Activated CD8-positive, alpha-beta memory T cell treated with anti-CD3 and anti-CD28 coated beads for 24 hours (primary cell): ENCODE measurements around the gene SP3.

Source experiments
- DNase-seq: peaks from one replicate; pipeline ENCODE4 v3.0.0-alpha.2; 2020

Gene SP3

GRCh38 chr2:173965372-173966025, at the start of gene SP3:
SP3 (minus strand) TSS chr2:173965373; CDS start chr2:173965171, 202 bp downstream.
- DNase-seq = peak; percentile 96

- DNase-seq = no peak
Measured at GRCh38 chr2:174014699-174015070, 49.5 kb upstream of the SP3 start.

- DNase-seq = no peak
Measured at GRCh38 chr2:174014011-174014698, 49.0 kb upstream of the SP3 start.

DNA sequence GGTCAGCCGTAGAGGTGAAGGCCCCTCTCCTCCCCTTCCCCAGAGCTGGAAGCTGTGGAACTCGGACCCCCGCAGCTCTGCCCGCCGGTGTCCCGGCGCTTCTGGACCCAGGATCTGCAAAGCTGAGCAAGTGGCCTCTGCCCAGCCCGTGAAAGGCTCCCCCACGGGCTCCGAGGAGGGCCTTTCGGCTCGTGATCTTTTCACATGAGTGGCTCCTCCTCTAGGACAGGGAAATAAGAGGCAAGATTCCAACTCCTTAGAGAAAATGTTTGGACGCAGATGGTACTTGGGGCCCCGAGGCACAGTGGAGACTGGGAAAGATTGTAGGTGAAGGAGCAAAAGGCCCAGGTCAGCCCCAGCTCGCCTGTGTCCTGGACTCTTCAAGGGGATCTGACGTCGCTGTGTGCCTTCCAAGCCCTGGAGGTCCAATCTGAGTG, 48.2 kb upstream of the SP3 start:
- no peak for DNase-seq

GRCh38 chr2:174012347-174013314, 47.5 kb upstream of the SP3 start:
- peak; percentile 75 for DNase-seq

GRCh38 chr2:174011796-174012195, 46.6 kb upstream of the SP3 start:
- DNase-seq = no peak

GRCh38 chr2:174011173-174011572, 46.0 kb upstream of the SP3 start:
- DNase-seq = no peak

DNA sequence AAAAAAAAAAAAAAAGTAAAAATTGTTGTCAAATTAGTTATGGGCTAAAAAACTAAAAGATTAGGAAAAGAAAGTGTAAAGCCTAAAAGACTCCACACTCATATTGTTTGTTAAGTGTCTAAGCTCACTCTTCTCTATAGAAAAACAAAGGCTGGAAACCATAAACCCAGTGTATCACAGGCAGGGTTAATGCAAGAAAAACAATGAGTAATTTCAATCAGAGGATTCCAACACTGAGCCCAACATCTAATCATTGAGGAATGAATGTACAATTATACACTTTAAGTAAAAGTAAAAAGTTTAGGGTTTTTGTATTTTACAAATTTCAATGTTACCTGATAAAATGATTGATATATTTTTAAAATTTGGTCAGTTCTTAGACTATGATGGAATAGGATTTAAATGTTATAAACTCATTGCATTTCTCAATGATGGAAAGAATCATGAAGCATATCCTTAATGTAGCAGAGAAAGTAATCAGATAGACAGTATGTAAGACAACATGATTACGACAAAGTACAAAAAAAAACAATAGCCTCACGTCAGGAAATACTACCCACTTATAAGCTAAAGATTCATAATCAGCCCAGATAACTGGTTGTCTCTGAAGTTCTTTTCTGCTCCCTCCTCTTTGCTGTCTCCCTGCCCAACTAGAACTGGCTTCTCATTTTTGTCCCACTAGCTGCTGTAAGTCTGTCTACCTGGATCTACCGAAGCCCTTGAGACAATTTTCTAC, 44.5 kb upstream of the SP3 start:
- DNase-seq = no peak

- no peak for DNase-seq
Measured at GRCh38 chr2:174008720-174009119, 43.5 kb upstream of the SP3 start.

- no peak for DNase-seq
Measured at GRCh38 chr2:174007010-174007409, 41.8 kb upstream of the SP3 start.

DNA sequence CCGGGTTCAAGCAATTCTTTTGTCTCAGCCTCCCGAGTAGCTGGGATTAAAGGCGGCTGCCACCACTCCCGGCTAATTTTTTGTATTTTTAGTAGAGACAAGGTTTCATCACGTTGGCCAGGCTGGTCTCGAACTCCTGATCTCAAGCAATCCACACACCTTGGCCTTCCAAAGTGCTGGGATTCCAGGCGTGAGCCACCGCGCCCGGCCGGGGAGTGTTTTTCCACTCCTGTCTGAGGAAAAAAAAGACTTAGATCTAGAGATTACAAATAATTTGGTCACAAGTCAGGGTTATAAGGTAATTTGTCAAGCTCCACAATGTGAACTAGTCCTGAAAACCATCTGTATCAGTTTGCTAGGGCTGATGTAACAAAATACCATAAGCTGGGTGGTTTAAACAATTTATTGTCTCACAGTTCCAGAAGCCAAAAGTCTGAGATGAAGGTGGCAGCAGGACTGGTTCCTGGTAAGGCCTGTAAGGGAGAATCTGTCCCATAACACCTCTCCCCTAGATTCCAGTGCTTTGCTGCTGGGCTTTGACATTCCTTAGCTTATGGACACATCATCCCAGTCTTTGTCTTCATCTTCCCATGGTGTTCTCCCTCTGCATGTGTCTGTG, 40.7 kb upstream of the SP3 start:
- DNase-seq = no peak

DNA sequence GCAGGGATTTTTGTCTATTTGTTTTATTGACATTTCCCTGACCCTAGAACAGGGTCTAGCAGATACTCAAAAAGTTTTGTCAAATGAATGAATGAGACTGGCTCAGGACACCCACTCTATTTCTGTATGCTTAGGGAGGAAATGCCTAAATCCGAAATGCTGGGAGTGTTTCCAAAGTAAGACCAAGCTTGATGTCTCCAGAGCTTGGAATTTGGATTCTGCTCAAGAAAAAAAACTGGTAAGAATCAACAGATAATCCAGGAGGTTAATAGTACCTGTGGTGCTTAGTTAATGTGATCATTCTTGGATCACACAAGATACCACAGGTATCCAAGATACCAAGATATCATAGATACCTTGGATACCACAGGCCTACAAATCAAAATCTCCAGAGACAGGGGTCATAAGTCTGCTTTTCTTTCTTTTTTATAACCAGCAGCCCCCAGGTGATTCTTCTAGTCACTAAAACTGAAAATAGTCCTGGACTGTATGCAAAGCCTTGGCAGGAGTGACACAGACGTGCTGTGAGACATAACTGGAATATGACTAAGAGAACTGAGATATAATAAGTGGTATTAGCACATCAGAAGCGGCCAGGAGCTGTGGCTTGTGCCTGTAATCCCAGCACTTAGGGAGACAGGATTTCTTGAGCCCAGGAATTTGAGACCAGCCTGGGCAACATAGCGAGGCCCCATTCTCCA, 39.9 kb upstream of the SP3 start:
- DNase-seq = no peak

- DNase-seq = no peak
Measured at GRCh38 chr2:174003720-174004695, 38.8 kb upstream of the SP3 start.

DNA sequence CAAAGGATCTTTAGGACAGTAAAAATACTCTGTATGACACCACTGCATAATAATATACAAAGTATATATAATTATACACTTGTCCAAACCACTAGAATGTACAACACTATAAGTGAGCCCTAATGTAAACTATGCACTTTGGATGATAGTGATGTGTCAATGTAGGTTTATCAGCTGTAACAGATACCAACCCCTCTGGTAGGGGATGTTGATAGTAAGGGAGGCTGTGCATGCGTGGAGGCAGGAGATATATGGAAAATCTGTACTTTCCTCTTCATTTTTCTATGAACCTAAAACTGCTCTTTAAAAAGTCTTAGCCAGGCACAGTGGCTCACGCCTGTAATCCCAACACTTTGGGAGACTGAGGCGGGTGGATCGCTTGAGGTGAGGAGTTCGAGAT, 37.5 kb upstream of the SP3 start:
- no peak for DNase-seq

GRCh38 chr2:174001107-174001506, 35.9 kb upstream of the SP3 start:
- DNase-seq = no peak

- DNase-seq = no peak
Measured at GRCh38 chr2:173999724-174000123, 34.6 kb upstream of the SP3 start.

GRCh38 chr2:173999272-173999671, 34.1 kb upstream of the SP3 start:
- no peak for DNase-seq

- DNase-seq = no peak
Measured at GRCh38 chr2:173998386-173998785, 33.2 kb upstream of the SP3 start.

DNA sequence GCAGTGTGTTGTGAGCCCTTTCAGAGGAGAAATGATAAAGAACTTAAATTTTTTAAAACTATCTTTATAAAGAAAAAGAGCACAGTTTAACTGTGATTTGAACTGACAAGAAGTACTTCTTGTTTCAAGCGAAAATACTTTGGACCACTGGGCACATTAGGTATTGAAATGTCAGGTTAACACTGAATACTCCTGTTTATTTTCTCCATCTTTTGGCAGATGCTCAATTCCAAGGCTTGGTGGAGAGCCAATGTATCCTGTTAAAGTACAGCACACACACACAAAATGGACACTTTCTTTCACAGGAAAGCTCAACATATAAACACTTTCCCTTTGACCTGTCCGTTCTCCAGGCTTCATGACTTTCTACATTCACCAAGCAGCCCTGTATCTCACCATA, 32.6 kb upstream of the SP3 start:
- no peak for DNase-seq

GRCh38 chr2:173997269-173997668, 32.1 kb upstream of the SP3 start:
- no peak for DNase-seq

GRCh38 chr2:173996766-173997165, 31.6 kb upstream of the SP3 start:
- no peak for DNase-seq
